HL-60 (cell line): ENCODE results near the gene SLC2A13.

ENCODE experiments used
- DNase-seq, 2 experiments: peaks; one replicate each; pipeline ENCODE4 v3.0.0-alpha.2; 2010 to 2020; ENCODE audit warnings: low read depth in 1 of 2, low spot score in 1 of 2
- H3K27ac ChIP-seq: fragments of 250-450 bp; sonication (Bioruptor Pico); replicated peaks from 2 replicates; pipeline ENCODE4 v1.5.1; 2020; ENCODE audit warnings: mild to moderate bottlenecking, moderate library complexity
- H3K27me3 ChIP-seq: fragments of 250-450 bp; sonication (Bioruptor Pico); 2 replicates; pipeline ENCODE4 v1.5.1; 2021; ENCODE audit warnings: mild to moderate bottlenecking, moderate library complexity; ENCODE audit not compliant: insufficient read depth, poor library complexity, severe bottlenecking
- H3K4me3 ChIP-seq: replicated peaks from 2 replicates; pipeline ENCODE4 v1.5.1; 2011; ENCODE audit warnings: mild to moderate bottlenecking, control low read depth, low read length; ENCODE audit not compliant: insufficient read depth
- CTCF ChIP-seq: IDR thresholded peaks from one replicate; pipeline ENCODE4 v1.5.1; 2011; ENCODE audit warnings: low read length, control low read depth, inconsistent platforms; ENCODE audit not compliant: insufficient read depth
- GABPA ChIP-seq: IDR thresholded peaks from 2 replicates; pipeline ENCODE4 v1.6.1; 2012; ENCODE audit warnings: low read depth
- POLR2AphosphoS5 ChIP-seq: IDR thresholded peaks from 2 replicates; pipeline ENCODE4 v1.6.1; 2012; ENCODE audit warnings: low read depth
- SPI1 ChIP-seq: IDR thresholded peaks from 2 replicates; pipeline ENCODE4 v1.6.1; 2012; ENCODE audit warnings: low read depth, mild to moderate bottlenecking, borderline replicate concordance
- TF ChIP-seq, protein P1 (sequence below): IDR thresholded peaks from 2 replicates; pipeline ENCODE4 v1.6.1; 2012; ENCODE audit warnings: low read depth; ENCODE audit not compliant: insufficient replicate concordance

Gene SLC2A13

DNA sequence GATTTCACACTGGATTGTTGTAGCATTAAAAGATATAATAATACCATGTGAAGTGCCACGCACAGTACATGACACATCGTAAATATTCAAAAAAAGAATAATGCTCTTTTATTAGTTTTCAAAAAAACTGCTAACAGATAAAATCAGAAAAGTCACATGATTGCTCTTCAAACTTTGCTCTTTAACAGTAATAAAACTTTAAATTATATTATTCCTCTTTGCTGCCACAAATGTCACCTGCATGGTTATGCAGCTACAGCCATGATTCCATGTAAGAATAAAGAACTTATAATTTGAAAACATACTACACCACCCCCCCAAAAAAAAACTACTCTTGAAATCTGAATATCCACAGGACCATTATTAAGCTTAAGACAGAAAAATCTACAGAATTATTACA, 90.0 kb downstream of the SLC2A13 start:
- H3K4me3 ChIP-seq = no peak overlapping the region
- H3K27me3 ChIP-seq = no peaks in the 10 kb centered on the region
- H3K27ac ChIP-seq = no peak overlapping the region
- no peak for TF ChIP-seq SPI1
- no peak for DNase-seq

DNA sequence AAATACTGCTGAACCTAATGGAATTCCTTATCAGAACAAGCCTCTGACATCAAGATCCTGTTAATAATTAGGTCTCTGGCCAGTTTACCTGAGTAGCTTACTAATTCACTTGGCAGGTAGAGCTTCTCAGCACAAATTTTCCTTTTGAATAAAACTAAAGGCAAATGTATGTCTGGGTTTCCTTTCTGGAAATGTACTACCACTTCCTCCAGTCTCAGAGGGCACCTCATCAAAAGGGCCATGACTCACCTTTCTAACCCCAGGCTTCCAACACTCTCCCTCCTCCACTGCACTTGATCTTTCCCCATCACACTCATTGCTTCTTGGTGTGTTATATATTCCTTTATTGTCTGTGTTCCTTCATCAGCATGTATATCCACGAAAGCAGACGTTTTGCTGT, 90.5 kb downstream of the SLC2A13 start:
- Histone ChIP-seq H3K27me3 (no peaks in the 10 kb centered on the region), H3K27ac (no peak overlapping the region), H3K4me3 (no peak overlapping the region)
- TF ChIP-seq, protein P1, sequence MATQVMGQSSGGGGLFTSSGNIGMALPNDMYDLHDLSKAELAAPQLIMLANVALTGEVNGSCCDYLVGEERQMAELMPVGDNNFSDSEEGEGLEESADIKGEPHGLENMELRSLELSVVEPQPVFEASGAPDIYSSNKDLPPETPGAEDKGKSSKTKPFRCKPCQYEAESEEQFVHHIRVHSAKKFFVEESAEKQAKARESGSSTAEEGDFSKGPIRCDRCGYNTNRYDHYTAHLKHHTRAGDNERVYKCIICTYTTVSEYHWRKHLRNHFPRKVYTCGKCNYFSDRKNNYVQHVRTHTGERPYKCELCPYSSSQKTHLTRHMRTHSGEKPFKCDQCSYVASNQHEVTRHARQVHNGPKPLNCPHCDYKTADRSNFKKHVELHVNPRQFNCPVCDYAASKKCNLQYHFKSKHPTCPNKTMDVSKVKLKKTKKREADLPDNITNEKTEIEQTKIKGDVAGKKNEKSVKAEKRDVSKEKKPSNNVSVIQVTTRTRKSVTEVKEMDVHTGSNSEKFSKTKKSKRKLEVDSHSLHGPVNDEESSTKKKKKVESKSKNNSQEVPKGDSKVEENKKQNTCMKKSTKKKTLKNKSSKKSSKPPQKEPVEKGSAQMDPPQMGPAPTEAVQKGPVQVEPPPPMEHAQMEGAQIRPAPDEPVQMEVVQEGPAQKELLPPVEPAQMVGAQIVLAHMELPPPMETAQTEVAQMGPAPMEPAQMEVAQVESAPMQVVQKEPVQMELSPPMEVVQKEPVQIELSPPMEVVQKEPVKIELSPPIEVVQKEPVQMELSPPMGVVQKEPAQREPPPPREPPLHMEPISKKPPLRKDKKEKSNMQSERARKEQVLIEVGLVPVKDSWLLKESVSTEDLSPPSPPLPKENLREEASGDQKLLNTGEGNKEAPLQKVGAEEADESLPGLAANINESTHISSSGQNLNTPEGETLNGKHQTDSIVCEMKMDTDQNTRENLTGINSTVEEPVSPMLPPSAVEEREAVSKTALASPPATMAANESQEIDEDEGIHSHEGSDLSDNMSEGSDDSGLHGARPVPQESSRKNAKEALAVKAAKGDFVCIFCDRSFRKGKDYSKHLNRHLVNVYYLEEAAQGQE = no peak
- no peak for TF ChIP-seq POLR2AphosphoS5
- TF ChIP-seq SPI1 = no peak
- no peak for TF ChIP-seq GABPA
- TF ChIP-seq CTCF = no peak
- no peak for DNase-seq

- Histone ChIP-seq H3K4me3 (no peak overlapping the region), H3K27me3 (no peaks in the 10 kb centered on the region), H3K27ac (no peak overlapping the region)
- TF ChIP-seq, protein P1 = no peak
- TF ChIP-seq GABPA = no peak
- no peak for DNase-seq
Observed at GRCh38 chr12:40013847-40014246, 92.0 kb downstream of the SLC2A13 start.

DNA sequence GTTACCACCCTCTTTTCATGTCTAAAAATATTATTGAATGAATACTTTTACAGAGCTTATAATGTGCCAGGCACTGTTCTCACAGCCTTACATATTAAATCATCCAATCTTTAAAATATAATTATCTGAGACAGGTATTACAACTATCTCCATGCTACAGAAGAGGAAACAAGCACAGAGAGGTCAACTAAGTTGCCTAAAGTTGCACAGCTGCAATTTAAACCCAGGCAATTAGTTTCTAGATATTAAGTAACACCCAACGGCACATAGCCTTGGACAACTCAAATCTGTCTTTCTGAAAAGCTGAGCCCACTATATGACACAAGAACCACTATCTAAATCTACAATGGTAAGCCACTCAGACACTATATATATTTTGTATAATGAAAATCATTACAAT, 92.6 kb downstream of the SLC2A13 start:
- Histone ChIP-seq H3K27ac (no peak overlapping the region), H3K27me3 (no peaks in the 10 kb centered on the region), H3K4me3 (no peak overlapping the region)
- TF ChIP-seq POLR2AphosphoS5 (no peak), GABPA (no peak), CTCF (no peak)
- TF ChIP-seq, protein P1 = no peak
- no peak for DNase-seq
